Stomach (tissue), 9 donors: ENCODE measurements around the gene COG5. TPM values are rescaled to one million over a fixed set of nuclear protein-coding genes. Genes with fewer than 3 reads are reported as not detected.
A peak's percentile ranks its signal among the peaks of the same experiment; 100 is the strongest.

ENCODE experiments used
- DNase-seq, 2 donors: peaks; one replicate each; pipeline versions ENCODE4 v3.0.0 to v3.0.0-alpha.2; 2013 to 2019
- H3K27ac ChIP-seq, 5 donors: fragments of 200-600 bp in 4 of 5; sonication (generic) in 4 of 5; one replicate each; pipeline ENCODE4 v1.5.1; 2013 to 2019; ENCODE audit warnings: mild to moderate bottlenecking in 1 of 5, moderate library complexity in 1 of 5
- H3K27me3 ChIP-seq, 3 donors: fragments of 200-600 bp; sonication (generic); one replicate each; pipeline ENCODE4 v1.5.1; 2017 to 2019; ENCODE audit warnings: mixed run types in 1 of 3
- H3K36me3 ChIP-seq, 4 donors: fragments of 200-600 bp; sonication (generic); 1 replicate in 3 of 4; 2 replicates in 1 of 4; pipeline ENCODE4 v1.5.1; 2016 to 2019
- H3K4me1 ChIP-seq, 4 donors: fragments of 200-600 bp; sonication (generic); one replicate each; pipeline ENCODE4 v1.5.1; 2016 to 2019
- H3K4me3 ChIP-seq, 4 donors: fragments of 200-600 bp; sonication (generic) in 3 of 4; one replicate each; pipeline ENCODE4 v1.5.1; 2016 to 2019; ENCODE audit warnings: mild to moderate bottlenecking in 1 of 4
- H3K9me3 ChIP-seq, 4 donors: fragments of 200-600 bp; sonication (generic); one replicate each; pipeline ENCODE4 v1.5.1; 2016 to 2019
- EP300 ChIP-seq: sonication (generic); formaldehyde crosslinking; IDR thresholded peaks from one replicate; pipeline ENCODE4 v1.6.1; 2017; ENCODE audit warnings: antibody characterized with exemption
- POLR2A ChIP-seq, 4 donors: fragments of 450-650 bp; IDR thresholded peaks; one replicate each; pipeline ENCODE4 v1.6.1; 2016; ENCODE audit warnings: antibody characterized with exemption in 4 of 4, control low read depth in 2 of 4, mild to moderate bottlenecking in 1 of 4, moderate library complexity in 1 of 4
- POLR2AphosphoS5 ChIP-seq, 3 donors: sonication (generic); formaldehyde crosslinking; IDR thresholded peaks; one replicate each; pipeline ENCODE4 v1.6.1; 2016; ENCODE audit warnings: antibody characterized with exemption in 3 of 3
- WGBS, 5 donors: extraction: QIAGEN DNeasy Blood & Tissue Kit in 3 of 5; methylation state at CpG; one replicate each; pipeline versions ENCODE4 v1.1.5 to v1.1.7; 2013 to 2018; 5-methylcytosine and 5-hydroxymethylcytosine counted together
- intact Hi-C: fragments of 100-400 bp; cut with DNase I; formaldehyde crosslinking; loops from one replicate; pipeline ENCODE4 v1.15.1; 2023; ENCODE audit warnings: low total_unique reads
- polyA plus RNA-seq, 3 donors: library from polyadenylated mRNA; stranded (reverse); fragments of 200-250 nt; gene quantifications; one replicate each; pipeline ENCODE4 v1.2.3, GENCODE V29; 2013
- total RNA-seq, 5 donors: library from RNA; depleted of rRNA; stranded (reverse); fragments of >200 nt; gene quantifications; one replicate each; pipeline versions ENCODE4 v1.1.0 to v1.2.3, GENCODE V29; 2014 to 2016
- TF ChIP-seq, protein P1 (sequence below), 7 experiments: fragments of 450-650 bp in 4 of 7; fragments of 200-600 bp in 3 of 7; sonication (generic) in 3 of 7; IDR thresholded peaks; one replicate each; pipeline ENCODE4 v1.5.1; 2016 to 2019; ENCODE audit warnings: antibody characterized with exemption in 7 of 7, control low read depth in 2 of 7, mild to moderate bottlenecking in 1 of 7
- donor health status: healthy with polysubstance abuse.
- donor health status: Bipolar disorder and iron deficiency.
- donor health status: healthy.

COG5 gene
- total and polyA plus RNA-seq, 8 donors, result 5.2 to 285 (median 17.1) TPM

DNA sequence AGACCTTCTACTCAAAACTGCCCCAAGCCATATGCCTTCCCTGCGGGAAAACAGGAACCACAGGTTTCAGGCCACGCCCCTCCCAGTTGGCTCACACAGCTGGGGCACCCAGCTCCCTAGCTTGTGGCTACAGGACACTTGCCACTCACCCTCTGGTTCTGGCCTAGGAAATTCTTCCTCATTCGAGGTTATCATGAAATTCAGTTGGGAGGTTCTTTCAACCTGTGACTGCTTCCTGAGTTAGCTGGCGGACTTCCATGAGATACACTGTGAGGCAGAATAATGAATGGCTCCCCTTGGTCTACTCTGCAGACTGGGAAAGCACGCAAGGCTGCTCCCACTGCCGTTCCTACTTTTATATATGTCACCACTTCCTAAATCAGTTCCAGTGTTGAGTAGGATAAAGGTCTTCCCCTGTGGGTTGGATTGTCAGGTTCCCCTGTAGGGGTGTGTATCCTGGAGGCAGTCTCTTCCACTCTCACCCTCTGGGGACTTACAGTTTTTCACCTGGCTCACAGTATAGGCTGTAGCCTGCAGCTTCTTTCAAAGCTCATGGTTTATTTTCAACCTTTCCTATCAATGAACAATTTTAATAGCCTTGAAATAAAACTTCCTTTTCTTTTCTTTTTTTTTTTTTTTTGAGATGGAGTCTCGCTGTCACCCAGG lies 56.9 kb downstream of the COG5 start:
- no peaks in the 10 kb centered on the region for H3K27me3 ChIP-seq
- WGBS, 5 donors, result 42 to 60% (median 44%) methylated on average over 7 of the region's 7 CpGs
- peak overlapping the region; percentile 56 to 89 (median 75) for H3K27ac ChIP-seq
- H3K4me1 ChIP-seq, result peaks cover 10 to 13% (median 13%) of the 10 kb centered on the region in 4 donors
- TF ChIP-seq EP300 (no peak), POLR2AphosphoS5 (IDR thresholded peaks at IDR 0.05) (peak in 2 of 3 donors; percentile 38 to 79)
- peaks cover 0 to 7% (median 5%) of the 10 kb centered on the region in 4 donors for H3K36me3 ChIP-seq
- intact Hi-C loops, result no loop called here
- no peaks in the 10 kb centered on the region for H3K9me3 ChIP-seq
- DNase-seq, result peak; percentile 88 to 91
- peak overlapping the region in 1 of 4 donors; percentile 13 for H3K4me3 ChIP-seq

DNA sequence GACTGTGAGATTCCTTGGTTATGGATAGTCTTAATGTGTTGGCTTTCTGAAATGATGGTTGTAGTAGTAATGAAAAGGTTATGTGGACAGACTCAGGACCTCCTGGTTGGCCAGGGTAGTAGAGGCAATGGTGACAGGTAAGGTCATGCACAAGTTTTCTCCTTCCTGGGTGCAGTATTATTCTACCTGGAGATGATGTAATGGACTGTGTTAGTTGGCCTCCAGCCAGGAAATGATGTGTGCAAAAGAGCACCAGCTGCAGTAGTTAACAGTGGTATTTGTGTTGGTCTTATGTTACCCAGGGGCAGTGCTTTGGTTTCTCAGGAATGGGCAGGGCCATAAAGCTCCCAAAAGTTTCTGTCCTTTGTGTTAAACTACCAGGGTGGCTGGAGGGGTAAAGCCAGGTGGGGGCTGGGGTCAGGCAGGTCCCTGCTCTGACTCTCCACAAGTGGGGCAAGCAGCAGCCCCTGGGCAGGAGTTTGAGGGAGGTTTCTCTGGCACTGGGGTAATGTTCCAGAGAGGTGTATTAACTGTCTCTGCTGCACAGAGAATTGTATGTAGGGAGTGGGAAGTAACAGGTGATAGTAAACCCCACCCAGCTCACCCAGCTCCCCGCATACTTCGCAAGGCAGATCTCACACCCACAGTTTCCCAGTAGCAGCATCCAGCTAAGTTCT lies 57.6 kb downstream of the COG5 start:
- Histone ChIP-seq H3K27ac (peak overlapping the region; percentile 56 to 89 (median 75)), H3K36me3 (peaks cover 0 to 7% (median 5%) of the 10 kb centered on the region in 4 donors), H3K27me3 (no peaks in the 10 kb centered on the region), H3K4me1 (peaks cover 10 to 13% (median 13%) of the 10 kb centered on the region in 4 donors), H3K9me3 (no peaks in the 10 kb centered on the region), H3K4me3 (peak overlapping the region in 1 of 4 donors; percentile 13)
- TF ChIP-seq POLR2AphosphoS5 (IDR thresholded peaks at IDR 0.05), result peak in 1 of 3 donors; percentile 11
- TF ChIP-seq, protein P1, sequence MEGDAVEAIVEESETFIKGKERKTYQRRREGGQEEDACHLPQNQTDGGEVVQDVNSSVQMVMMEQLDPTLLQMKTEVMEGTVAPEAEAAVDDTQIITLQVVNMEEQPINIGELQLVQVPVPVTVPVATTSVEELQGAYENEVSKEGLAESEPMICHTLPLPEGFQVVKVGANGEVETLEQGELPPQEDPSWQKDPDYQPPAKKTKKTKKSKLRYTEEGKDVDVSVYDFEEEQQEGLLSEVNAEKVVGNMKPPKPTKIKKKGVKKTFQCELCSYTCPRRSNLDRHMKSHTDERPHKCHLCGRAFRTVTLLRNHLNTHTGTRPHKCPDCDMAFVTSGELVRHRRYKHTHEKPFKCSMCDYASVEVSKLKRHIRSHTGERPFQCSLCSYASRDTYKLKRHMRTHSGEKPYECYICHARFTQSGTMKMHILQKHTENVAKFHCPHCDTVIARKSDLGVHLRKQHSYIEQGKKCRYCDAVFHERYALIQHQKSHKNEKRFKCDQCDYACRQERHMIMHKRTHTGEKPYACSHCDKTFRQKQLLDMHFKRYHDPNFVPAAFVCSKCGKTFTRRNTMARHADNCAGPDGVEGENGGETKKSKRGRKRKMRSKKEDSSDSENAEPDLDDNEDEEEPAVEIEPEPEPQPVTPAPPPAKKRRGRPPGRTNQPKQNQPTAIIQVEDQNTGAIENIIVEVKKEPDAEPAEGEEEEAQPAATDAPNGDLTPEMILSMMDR (IDR thresholded peaks at IDR 0.05), result no peak
- intact Hi-C loops, result no loop called here
- WGBS, 5 donors, result 25 to 78% (median 36%) methylated on average over 2 of the region's 2 CpGs
- peak; percentile 68 to 93 for DNase-seq

DNA sequence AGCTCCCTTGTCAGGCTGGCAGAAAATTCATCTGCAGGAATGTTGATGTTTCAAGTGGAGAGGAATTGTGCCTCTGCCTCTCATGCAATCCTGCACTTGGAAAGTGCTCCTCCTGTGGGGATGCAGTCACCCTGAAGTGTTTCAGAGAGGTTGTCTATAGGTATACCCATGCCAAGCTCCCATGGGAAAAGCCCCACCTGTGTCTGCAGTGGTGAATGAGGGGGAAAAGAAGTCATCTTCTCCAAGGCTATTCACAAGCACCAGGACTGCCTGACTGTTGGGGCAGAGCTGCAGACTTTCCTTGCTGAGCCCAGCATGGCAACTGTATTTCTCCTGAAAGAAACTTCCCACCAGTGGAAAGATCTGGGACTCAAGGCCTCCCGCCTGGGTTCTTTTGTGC lies 58.4 kb downstream of the COG5 start:
- intact Hi-C loops, result no loop called here
- H3K4me3 ChIP-seq, result no peak overlapping the region
- no peaks in the 10 kb centered on the region for H3K9me3 ChIP-seq
- peak overlapping the region in 3 of 5 donors; percentile 56 to 79 (median 75) for H3K27ac ChIP-seq
- peaks cover 10 to 13% (median 13%) of the 10 kb centered on the region in 4 donors for H3K4me1 ChIP-seq
- 95 to 100% (median 100%) methylated on average over 1 of the region's 1 CpG for WGBS, 5 donors
- peaks cover 0 to 7% (median 5%) of the 10 kb centered on the region in 4 donors for H3K36me3 ChIP-seq
- peak in 1 of 2 donors; percentile 4 for DNase-seq
- TF ChIP-seq, protein P1 (IDR thresholded peaks at IDR 0.05), result no peak
- TF ChIP-seq POLR2AphosphoS5 (IDR thresholded peaks at IDR 0.05) (no peak), EP300 (no peak), POLR2A (IDR thresholded peaks at IDR 0.05) (no peak)
- H3K27me3 ChIP-seq, result no peaks in the 10 kb centered on the region

DNA sequence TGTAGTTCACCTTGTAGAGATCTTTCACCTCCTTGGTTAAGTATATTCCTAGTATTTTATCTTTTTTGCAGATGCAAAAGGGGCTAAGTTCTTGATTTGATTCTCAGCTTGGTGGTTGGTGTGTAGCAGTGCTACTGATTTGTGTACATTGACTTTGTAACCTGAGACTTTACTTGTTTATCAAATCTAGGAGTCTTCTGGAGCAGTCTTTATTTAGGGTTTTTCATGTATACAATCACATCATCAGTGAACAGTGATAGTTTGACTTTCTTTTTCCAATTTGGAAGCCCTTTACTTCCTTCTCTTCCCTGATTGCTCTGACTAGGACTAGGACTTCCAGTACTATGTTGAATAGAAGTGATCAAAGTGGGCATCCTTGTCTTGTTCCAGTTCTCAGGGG lies 60.0 kb downstream of the COG5 start:
- intact Hi-C loops, result no loop called here
- TF ChIP-seq, protein P1 (IDR thresholded peaks at IDR 0.05), result no peak
- TF ChIP-seq POLR2A (IDR thresholded peaks at IDR 0.05) (no peak), EP300 (no peak), POLR2AphosphoS5 (IDR thresholded peaks at IDR 0.05) (no peak)

More for the DNA sequence above, 60.0 kb downstream of the COG5 start:
- H3K27ac ChIP-seq, result no peak overlapping the region
- DNase-seq, result no peak
- peaks cover 0 to 7% (median 5%) of the 10 kb centered on the region in 4 donors for H3K36me3 ChIP-seq
- H3K4me1 ChIP-seq, result peaks cover 10 to 13% (median 13%) of the 10 kb centered on the region in 4 donors
- no peaks in the 10 kb centered on the region for H3K9me3 ChIP-seq
- no peak overlapping the region for H3K4me3 ChIP-seq
- no peaks in the 10 kb centered on the region for H3K27me3 ChIP-seq
